Right lobe of liver (tissue), 4 donors: Measurements from ENCODE around the gene ACOD1.

Source experiments
- CTCF ChIP-seq, 4 donors: fragments of 200-600 bp in 3 of 4; fragments of 450-650 bp in 1 of 4; IDR thresholded peaks; one replicate each; pipeline versions ENCODE4 v1.5.1 to v1.8.0; 2016 to 2022; ENCODE audit warnings: antibody characterized with exemption in 4 of 4, mild to moderate bottlenecking in 2 of 4
- POLR2A ChIP-seq: fragments of 450-650 bp; IDR thresholded peaks from one replicate; pipeline ENCODE4 v1.6.1; 2017; ENCODE audit warnings: antibody characterized with exemption, mild to moderate bottlenecking
- donor health status: DM: no; HTN: no; CAD: no.
- donor health status: DM: no; HTN: no; CAD: no.
- donor health status: DM: no; HTN: yes; CAD: no.

GRCh38 chr13:76968041-76968440 lies 19.7 kb downstream of the ACOD1 start:
- TF ChIP-seq POLR2A (no peak), CTCF (IDR thresholded peaks at IDR 0.05) (no peak)
